Measurements from ENCODE around the gene ADGRG7. TPM values are rescaled to one million over a fixed set of nuclear protein-coding genes. Genes with fewer than 3 reads are reported as not detected.
A peak's percentile ranks its signal among the peaks of the same experiment; 100 is the strongest.
"Not testable (repeated sequence)": the region's sequence is repeated elsewhere in the genome, so short reads cannot be mapped to it uniquely, and the experiment has no call there.

Gene ADGRG7
- total RNA-seq, 6 experiments from 2014 or later = not detected

GRCh38 chr3:100662113-100662823 lies 52.9 kb downstream of the ADGRG7 start:
- Mint-ChIP-seq H3K9me3 (no peaks in the 10 kb centered on the region), H3K27me3 (ENCODE audit: insufficient read depth) (peaks cover 21% of the 10 kb centered on the region), H3K27ac (no peak overlapping the region), H3K4me1 (ENCODE audit: low read depth) (no peaks in the 10 kb centered on the region), H3K4me3 (no peak overlapping the region), H3K36me3 (ENCODE audit: low read depth) (no peaks in the 10 kb centered on the region)
- peak; percentile 29 for DNase-seq
- no peak for TF ChIP-seq CTCF (IDR thresholded peaks at IDR 0.05)

GRCh38 chr3:100665230-100665629 lies 55.8 kb downstream of the ADGRG7 start:
- no peak for TF ChIP-seq CTCF (IDR thresholded peaks at IDR 0.05)
- DNase-seq = no peak
- no peaks in the 10 kb centered on the region for H3K9me3 Mint-ChIP-seq
- no peak overlapping the region for H3K27ac Mint-ChIP-seq
- H3K27me3 Mint-ChIP-seq (ENCODE audit: insufficient read depth) = peaks cover 31% of the 10 kb centered on the region
- H3K4me1 Mint-ChIP-seq (ENCODE audit: low read depth) = no peaks in the 10 kb centered on the region
- H3K4me3 Mint-ChIP-seq = no peak overlapping the region
- no peaks in the 10 kb centered on the region for H3K36me3 Mint-ChIP-seq (ENCODE audit: low read depth)

- not testable (repeated sequence) for DNase-seq; H3K4me3 Mint-ChIP-seq; H3K27ac Mint-ChIP-seq; H3K4me1 Mint-ChIP-seq (ENCODE audit: low read depth); H3K36me3 Mint-ChIP-seq (ENCODE audit: low read depth)
- peaks cover 12% of the 10 kb centered on the region for H3K9me3 Mint-ChIP-seq
- H3K27me3 Mint-ChIP-seq (ENCODE audit: insufficient read depth) = peaks cover 38% of the 10 kb centered on the region
These were observed 57.3 kb downstream of the ADGRG7 start for GRCh38 chr3:100666699-100667098.

- H3K27ac Mint-ChIP-seq; H3K4me3 Mint-ChIP-seq; H3K4me1 Mint-ChIP-seq (ENCODE audit: low read depth); DNase-seq; H3K36me3 Mint-ChIP-seq (ENCODE audit: low read depth): not testable (repeated sequence)
- Mint-ChIP-seq H3K27me3 (ENCODE audit: insufficient read depth) (peaks cover 36% of the 10 kb centered on the region), H3K9me3 (peaks cover 15% of the 10 kb centered on the region)
These were observed 57.9 kb downstream of the ADGRG7 start for GRCh38 chr3:100667316-100667715.

GRCh38 chr3:100670995-100671394 lies 61.6 kb downstream of the ADGRG7 start:
- not testable (repeated sequence) for H3K4me1 Mint-ChIP-seq (ENCODE audit: low read depth); H3K4me3 Mint-ChIP-seq; H3K27ac Mint-ChIP-seq; DNase-seq; H3K36me3 Mint-ChIP-seq (ENCODE audit: low read depth)
- peaks cover 30% of the 10 kb centered on the region for H3K27me3 Mint-ChIP-seq (ENCODE audit: insufficient read depth)
- peaks cover 15% of the 10 kb centered on the region for H3K9me3 Mint-ChIP-seq

- no peak for DNase-seq
- Mint-ChIP-seq H3K27me3 (ENCODE audit: insufficient read depth) (peaks cover 16% of the 10 kb centered on the region), H3K27ac (no peak overlapping the region), H3K4me3 (no peak overlapping the region), H3K9me3 (peaks cover 3% of the 10 kb centered on the region; the same call in 1 of the 2 replicates), H3K36me3 (ENCODE audit: low read depth) (no peaks in the 10 kb centered on the region), H3K4me1 (ENCODE audit: low read depth) (no peaks in the 10 kb centered on the region)
- no peak for TF ChIP-seq CTCF (IDR thresholded peaks at IDR 0.05)
These were observed 72.1 kb downstream of the ADGRG7 start for GRCh38 chr3:100681496-100681895.

- Mint-ChIP-seq H3K4me3 (no peak overlapping the region), H3K27me3 (ENCODE audit: insufficient read depth) (peaks cover 14% of the 10 kb centered on the region), H3K36me3 (ENCODE audit: low read depth) (no peaks in the 10 kb centered on the region), H3K9me3 (no peaks in the 10 kb centered on the region), H3K4me1 (ENCODE audit: low read depth) (no peaks in the 10 kb centered on the region), H3K27ac (no peak overlapping the region)
- DNase-seq = no peak
- TF ChIP-seq CTCF (IDR thresholded peaks at IDR 0.05) = no peak
These were observed 72.9 kb downstream of the ADGRG7 start for GRCh38 chr3:100682056-100682853.
